Left lung (tissue), 10 donors: ENCODE results near the gene MTG2. TPM values are rescaled to one million over a fixed set of nuclear protein-coding genes. Genes with fewer than 3 reads are reported as not detected.

Experiments
- ATAC-seq: fragments of 200-7000 bp; cut with Tn5 transposase; one replicate; pipeline ENCODE4 v1.9.1; 2020; ENCODE audit warnings: moderate library complexity
- DNase-seq, 4 donors: peaks; one replicate each; pipeline ENCODE4 v3.0.0-alpha.2; 2013 to 2020
- H3K27ac ChIP-seq, 2 donors: fragments of 200-600 bp; sonication (generic) in 1 of 2; one replicate each; pipeline versions ENCODE4 v1.5.0 to v1.8.0; 2020 to 2021
- H3K27me3 ChIP-seq, 2 donors: fragments of 200-600 bp; sonication (generic) in 1 of 2; one replicate each; pipeline versions ENCODE4 v1.5.0 to v1.8.0; 2020 to 2021
- H3K36me3 ChIP-seq, 2 donors: fragments of 200-600 bp; sonication (generic) in 1 of 2; one replicate each; pipeline versions ENCODE4 v1.5.0 to v1.8.0; 2020 to 2021
- H3K4me1 ChIP-seq, 2 donors: fragments of 200-600 bp; one replicate each; pipeline ENCODE4 v1.8.0; 2021
- H3K4me3 ChIP-seq, 2 donors: fragments of 200-600 bp; sonication (generic) in 1 of 2; one replicate each; pipeline versions ENCODE4 v1.5.0 to v1.8.0; 2020 to 2021; ENCODE audit warnings: mild to moderate bottlenecking in 1 of 2
- H3K9me3 ChIP-seq, 2 donors: fragments of 200-600 bp; sonication (generic) in 1 of 2; one replicate each; pipeline versions ENCODE4 v1.5.0 to v1.8.0; 2020 to 2021
- CTCF ChIP-seq, 2 donors: fragments of 200-600 bp; sonication (generic) in 1 of 2; IDR thresholded peaks; one replicate each; pipeline versions ENCODE4 v1.5.0 to v1.8.0; 2021; ENCODE audit warnings: antibody characterized with exemption in 2 of 2
- intact Hi-C, 2 donors: fragments of 100-400 bp; cut with DNase I; formaldehyde crosslinking; loops; one replicate each; pipeline versions ENCODE4 v1.11.2 to v1.14.2; 2022
- polyA plus RNA-seq, 6 donors: library from polyadenylated mRNA; unstranded; fragments of 120-200 nt; gene quantifications; one replicate each; pipeline ENCODE4 v1.2.1, GENCODE V29; 2013; ENCODE audit not compliant: insufficient read length in 6 of 6
- total RNA-seq, 2 donors: library from RNA; stranded (reverse); fragmentation: NEBNext Ultra II Directional; extraction: Animal tissue kit (Norgen Biotek cat#: 25700); gene quantifications; one replicate each; pipeline ENCODE4 v1.2.1, GENCODE V29; 2021
- donor health status: DM: no; HTN: yes; CAD: no.
- donor health status: DM: no; HTN: no; CAD: no.

MTG2 gene
- total and polyA plus RNA-seq, 8 donors = 25.5 to 34.6 (median 31.2) TPM

- Histone ChIP-seq H3K27me3 (no peaks in the 10 kb centered on the region), H3K36me3 (peaks cover 7 to 35% of the 10 kb centered on the region in 2 donors), H3K4me3 (peak overlapping the region; percentile 76 to 88), H3K4me1 (peaks cover 14 to 48% of the 10 kb centered on the region in 2 donors), H3K9me3 (no peaks in the 10 kb centered on the region), H3K27ac (peak overlapping the region; percentile 88 to 94)
- peak; percentile 11 for ATAC-seq
- DNase-seq = peak in 1 of 4 donors; percentile 85
- no peak for TF ChIP-seq CTCF (IDR thresholded peaks at IDR 0.05)
- intact Hi-C loops = no loop called here
Observed at GRCh38 chr20:62142252-62143080, 40.4 kb upstream of the MTG2 start.

GRCh38 chr20:62143081-62143956 is 39.5 kb upstream of the MTG2 start, which contains the start of the genes PSMA7 and SS18L1:
Gene PSMA7, minus strand, starts transcription at chr20:62143394. Its CDS starts 91 bp downstream, at chr20:62143303.
Gene SS18L1, plus strand, starts transcription at chr20:62143769. Its CDS starts 52 bp downstream, at chr20:62143821.
- intact Hi-C loops = no loop called here
- no peaks in the 10 kb centered on the region for H3K9me3 ChIP-seq
- H3K27me3 ChIP-seq = no peaks in the 10 kb centered on the region
- peak within 1 kb of the TSS; percentile 76 to 88 for H3K4me3 ChIP-seq
- H3K36me3 ChIP-seq = peaks cover 0 to 27% of the 10 kb centered on the region in 2 donors
- peaks cover 14 to 48% of the 10 kb centered on the region in 2 donors for H3K4me1 ChIP-seq
- H3K27ac ChIP-seq = peak within 1 kb of the TSS; percentile 88 to 94
- no peak for TF ChIP-seq CTCF (IDR thresholded peaks at IDR 0.05)
- ATAC-seq = peak; percentile 93
- peak; percentile 87 to 96 (median 88) for DNase-seq

- TF ChIP-seq CTCF (IDR thresholded peaks at IDR 0.05) = no peak
- H3K9me3 ChIP-seq = no peaks in the 10 kb centered on the region
- peak overlapping the region; percentile 77 to 94 for H3K27ac ChIP-seq
- peak overlapping the region; percentile 56 to 88 for H3K4me3 ChIP-seq
- peak; percentile 50 to 91 (median 65) for DNase-seq
- peaks cover 14 to 52% of the 10 kb centered on the region in 2 donors for H3K4me1 ChIP-seq
- H3K27me3 ChIP-seq = no peaks in the 10 kb centered on the region
- intact Hi-C loops = no loop called here
- peak; percentile 57 for ATAC-seq
- H3K36me3 ChIP-seq = peaks cover 0 to 18% of the 10 kb centered on the region in 2 donors
Observed at GRCh38 chr20:62143957-62144825, 38.6 kb upstream of the MTG2 start.

- Histone ChIP-seq H3K27ac (no peak overlapping the region), H3K4me1 (peaks cover 14 to 50% of the 10 kb centered on the region in 2 donors), H3K4me3 (no peak overlapping the region), H3K27me3 (no peaks in the 10 kb centered on the region), H3K9me3 (no peaks in the 10 kb centered on the region), H3K36me3 (peaks cover 0 to 3% of the 10 kb centered on the region in 2 donors)
- ATAC-seq (no peak), DNase-seq (no peak)
- intact Hi-C loops = no loop called here
- TF ChIP-seq CTCF (IDR thresholded peaks at IDR 0.05) = no peak
Observed at GRCh38 chr20:62145688-62146018, 37.2 kb upstream of the MTG2 start.
